Breast epithelium (tissue), 4 donors: ENCODE data around the gene EN1. TPM values are rescaled to one million over a fixed set of nuclear protein-coding genes. Genes with fewer than 3 reads are reported as not detected.

ENCODE experiments used
- DNase-seq, 2 donors: peaks; one replicate each; pipeline ENCODE4 v3.0.0-alpha.2; 2019; ENCODE audit warnings: low spot score in 2 of 2
- H3K27ac ChIP-seq, 2 donors: fragments of 200-600 bp; sonication (generic) in 1 of 2; one replicate each; pipeline ENCODE4 v1.5.1; 2016 to 2019; ENCODE audit warnings: mild to moderate bottlenecking in 1 of 2
- H3K27me3 ChIP-seq, 2 donors: fragments of 200-600 bp; sonication (generic) in 1 of 2; one replicate each; pipeline versions ENCODE4 v1.5.1 to v1.6.0; 2017 to 2019; ENCODE audit warnings: control low read depth in 1 of 2, mild to moderate bottlenecking in 1 of 2
- H3K36me3 ChIP-seq: fragments of 200-600 bp; one replicate; pipeline ENCODE4 v1.5.1; 2019
- H3K4me1 ChIP-seq, 2 donors: fragments of 200-600 bp; sonication (generic); one replicate each; pipeline ENCODE4 v1.5.1; 2016 to 2019; ENCODE audit warnings: control low read depth in 1 of 2
- H3K4me3 ChIP-seq, 3 donors: fragments of 200-600 bp; sonication (generic); 1 replicate in 2 of 3; 2 replicates in 1 of 3; pipeline ENCODE4 v1.5.1; 2016 to 2019; ENCODE audit warnings: mild to moderate bottlenecking in 3 of 3, moderate library complexity in 2 of 3
- H3K9me3 ChIP-seq, 2 donors: fragments of 200-600 bp; sonication (generic) in 1 of 2; one replicate each; pipeline ENCODE4 v1.5.1; 2016 to 2019; ENCODE audit warnings: control low read depth in 1 of 2
- CTCF ChIP-seq, 3 donors: fragments of 450-650 bp; IDR thresholded peaks; one replicate each; pipeline ENCODE4 v1.5.1; 2016 to 2017; ENCODE audit warnings: antibody characterized with exemption in 3 of 3, mild to moderate bottlenecking in 3 of 3, moderate library complexity in 3 of 3
- POLR2A ChIP-seq: fragments of 450-650 bp; IDR thresholded peaks from one replicate; pipeline ENCODE4 v1.6.1; 2016; ENCODE audit warnings: antibody characterized with exemption, mild to moderate bottlenecking, moderate library complexity
- POLR2AphosphoS5 ChIP-seq, 3 donors: sonication (generic); formaldehyde crosslinking; IDR thresholded peaks; one replicate each; pipeline ENCODE4 v1.6.1; 2017; ENCODE audit warnings: antibody characterized with exemption in 3 of 3
- intact Hi-C: fragments of 100-400 bp; cut with DNase I; formaldehyde crosslinking; loops from one replicate; pipeline ENCODE4 v1.15.1; 2023; ENCODE audit warnings: low total_unique reads
- total RNA-seq, 3 donors: library from RNA; depleted of rRNA; stranded (reverse); fragments of >200 nt; gene quantifications; one replicate each; pipeline ENCODE4 v1.1.0, GENCODE V29; 2016

Gene EN1
- total RNA-seq, 3 donors from 2014 or later = 0.29 to 6.4 (median 1.6) TPM

GRCh38 chr2:118853129-118853640, 5.7 kb upstream of the EN1 start:
- Histone ChIP-seq H3K36me3 (no peaks in the 10 kb centered on the region), H3K27ac (no peak overlapping the region), H3K4me1 (peaks cover 0 to 9% of the 10 kb centered on the region in 2 donors), H3K4me3 (no peak overlapping the region), H3K27me3 (peaks cover 13 to 99% of the 10 kb centered on the region in 2 donors), H3K9me3 (no peaks in the 10 kb centered on the region)
- intact Hi-C loops = no loop called here
- no peak for DNase-seq
- TF ChIP-seq CTCF (IDR thresholded peaks at IDR 0.05) (no peak), POLR2AphosphoS5 (IDR thresholded peaks at IDR 0.05) (no peak), POLR2A (no peak)

GRCh38 chr2:118852605-118853128, 5.2 kb upstream of the EN1 start:
- no peaks in the 10 kb centered on the region for H3K9me3 ChIP-seq
- no peaks in the 10 kb centered on the region for H3K36me3 ChIP-seq
- TF ChIP-seq POLR2AphosphoS5 (IDR thresholded peaks at IDR 0.05) (no peak), POLR2A (no peak), CTCF (IDR thresholded peaks at IDR 0.05) (no peak)
- peaks cover 13 to 99% of the 10 kb centered on the region in 2 donors for H3K27me3 ChIP-seq
- no peak overlapping the region for H3K27ac ChIP-seq
- H3K4me1 ChIP-seq = peaks cover 0 to 14% of the 10 kb centered on the region in 2 donors
- intact Hi-C loops = no loop called here
- no peak for DNase-seq
- no peak overlapping the region for H3K4me3 ChIP-seq

GRCh38 chr2:118851650-118852049, 4.2 kb upstream of the EN1 start:
- Histone ChIP-seq H3K9me3 (no peaks in the 10 kb centered on the region), H3K4me3 (no peak overlapping the region), H3K36me3 (no peaks in the 10 kb centered on the region), H3K4me1 (peaks cover 0 to 14% of the 10 kb centered on the region in 2 donors), H3K27ac (no peak overlapping the region), H3K27me3 (peaks cover 5 to 98% of the 10 kb centered on the region in 2 donors)
- TF ChIP-seq POLR2AphosphoS5 (IDR thresholded peaks at IDR 0.05) (no peak), POLR2A (no peak), CTCF (IDR thresholded peaks at IDR 0.05) (no peak)
- DNase-seq = no peak
- intact Hi-C loops = no loop called here

- TF ChIP-seq CTCF (IDR thresholded peaks at IDR 0.05) (no peak), POLR2A (no peak), POLR2AphosphoS5 (IDR thresholded peaks at IDR 0.05) (no peak)
- H3K4me1 ChIP-seq = peaks cover 0 to 13% of the 10 kb centered on the region in 2 donors
- peaks cover 5 to 95% of the 10 kb centered on the region in 2 donors for H3K27me3 ChIP-seq
- no peaks in the 10 kb centered on the region for H3K9me3 ChIP-seq
- no peaks in the 10 kb centered on the region for H3K36me3 ChIP-seq
- no peak overlapping the region for H3K27ac ChIP-seq
- intact Hi-C loops = no loop called here
- no peak for DNase-seq
- H3K4me3 ChIP-seq = no peak overlapping the region
Observed at GRCh38 chr2:118850901-118851415, 3.5 kb upstream of the EN1 start.

- intact Hi-C loops = no loop called here
- Histone ChIP-seq H3K4me1 (peaks cover 0 to 7% of the 10 kb centered on the region in 2 donors), H3K36me3 (no peaks in the 10 kb centered on the region), H3K27ac (no peak overlapping the region), H3K4me3 (no peak overlapping the region), H3K27me3 (peaks cover 5 to 95% of the 10 kb centered on the region in 2 donors), H3K9me3 (no peaks in the 10 kb centered on the region)
- no peak for TF ChIP-seq CTCF (IDR thresholded peaks at IDR 0.05)
- TF ChIP-seq POLR2A = no peak
- TF ChIP-seq POLR2AphosphoS5 (IDR thresholded peaks at IDR 0.05) = no peak
- no peak for DNase-seq
Observed at GRCh38 chr2:118850168-118850900, 2.9 kb upstream of the EN1 start.
